Islet of Langerhans (tissue), 1 donor: ENCODE measurements around the gene NRP1.
"Not testable (repeated sequence)": the region's sequence is repeated elsewhere in the genome, so short reads cannot be mapped to it uniquely, and the experiment has no call there.

Experiments used
- FAIRE-seq: peaks from one replicate; lab custom pipeline; 2011; peaks lifted over from hg19 to GRCh38; lab: Jason Lieb, UNC

NRP1 gene

DNA sequence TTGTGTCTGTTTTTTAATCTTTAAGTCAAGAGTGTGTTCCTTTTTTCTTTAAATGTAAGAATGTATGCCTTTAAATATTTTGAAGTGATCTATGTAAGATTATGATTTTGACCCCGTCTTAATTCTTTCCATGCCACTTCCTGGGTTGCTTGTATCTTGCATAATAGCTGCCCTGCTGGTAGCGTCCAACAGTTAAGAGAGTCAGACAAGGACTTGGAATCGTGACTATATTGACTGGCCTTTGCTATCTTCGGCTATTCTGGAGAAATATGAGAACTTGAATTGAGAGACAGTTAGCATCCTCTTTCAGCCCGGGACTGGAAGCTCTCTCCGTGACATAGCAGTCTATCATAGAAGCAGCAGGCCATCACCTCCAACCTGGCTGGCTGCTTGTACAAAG, 13.0 kb downstream of the NRP1 start:
- no peak for FAIRE-seq

DNA sequence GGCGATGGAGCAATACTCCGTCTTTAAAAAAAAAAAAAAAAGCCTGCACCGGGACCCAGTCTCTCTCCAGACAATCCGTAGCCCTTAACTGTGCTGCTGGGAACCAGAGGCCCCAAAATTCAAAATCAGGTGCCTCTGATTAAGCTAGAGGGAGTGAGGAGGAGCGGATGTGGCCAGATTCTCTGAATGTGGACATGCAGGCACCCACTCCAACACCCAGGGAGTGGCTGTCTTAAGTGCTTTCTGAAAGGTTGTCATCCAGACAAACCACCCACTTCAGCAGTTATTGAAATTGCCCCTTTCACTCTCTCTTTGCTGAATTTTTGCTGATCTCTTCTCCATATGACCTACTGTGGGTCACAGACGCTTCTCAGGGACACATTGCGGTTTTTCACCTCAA, 14.2 kb downstream of the NRP1 start:
- FAIRE-seq: no peak

- FAIRE-seq: no peak
Observed at GRCh38 chr10:33315891-33316290, 18.6 kb downstream of the NRP1 start.

- no peak for FAIRE-seq
Observed at GRCh38 chr10:33314811-33315561, 19.5 kb downstream of the NRP1 start.

GRCh38 chr10:33311640-33312039, 22.8 kb downstream of the NRP1 start:
- FAIRE-seq: no peak

DNA sequence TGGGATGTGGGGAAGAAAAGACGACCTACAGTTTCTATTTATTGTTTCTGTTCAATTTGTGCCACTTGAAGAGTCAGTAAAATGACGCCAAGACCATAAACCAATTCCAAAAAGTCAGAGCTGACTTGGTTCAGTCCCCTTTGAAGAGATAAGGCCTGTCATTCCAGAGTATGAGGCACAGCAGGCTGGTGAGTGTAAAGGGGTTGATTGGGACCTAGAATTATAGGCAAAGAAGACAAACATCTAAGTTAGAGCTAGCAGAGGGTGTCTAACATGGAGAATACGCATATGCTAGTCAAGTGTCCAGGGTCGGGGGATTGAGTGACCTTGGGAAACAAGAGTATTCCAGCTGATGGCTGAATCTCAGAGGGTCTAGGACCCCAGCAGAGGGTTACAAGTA, 23.6 kb downstream of the NRP1 start:
- no peak for FAIRE-seq

- no peak for FAIRE-seq
Observed at GRCh38 chr10:33309406-33309805, 25.1 kb downstream of the NRP1 start.

DNA sequence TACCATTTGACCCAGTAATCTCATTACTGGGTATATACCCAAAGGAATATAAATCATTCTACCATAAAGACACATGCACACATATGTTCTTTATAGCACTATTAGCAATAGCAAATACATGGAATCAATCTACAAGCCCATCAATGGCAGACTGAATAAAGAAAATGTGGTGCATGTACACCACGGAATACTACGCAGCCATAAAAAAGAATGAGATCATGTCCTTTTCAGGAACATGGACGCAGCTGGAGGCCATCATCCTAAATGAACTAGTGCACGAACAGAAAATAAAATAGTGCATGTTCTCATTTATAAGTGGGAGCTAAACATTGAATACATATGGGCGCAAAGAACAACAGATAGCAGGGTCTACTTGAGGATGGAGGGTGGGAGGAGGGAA, 26.6 kb downstream of the NRP1 start:
- no peak for FAIRE-seq

GRCh38 chr10:33306701-33307519, 27.6 kb downstream of the NRP1 start:
- no peak for FAIRE-seq

GRCh38 chr10:33306126-33306525, 28.3 kb downstream of the NRP1 start:
- no peak for FAIRE-seq

DNA sequence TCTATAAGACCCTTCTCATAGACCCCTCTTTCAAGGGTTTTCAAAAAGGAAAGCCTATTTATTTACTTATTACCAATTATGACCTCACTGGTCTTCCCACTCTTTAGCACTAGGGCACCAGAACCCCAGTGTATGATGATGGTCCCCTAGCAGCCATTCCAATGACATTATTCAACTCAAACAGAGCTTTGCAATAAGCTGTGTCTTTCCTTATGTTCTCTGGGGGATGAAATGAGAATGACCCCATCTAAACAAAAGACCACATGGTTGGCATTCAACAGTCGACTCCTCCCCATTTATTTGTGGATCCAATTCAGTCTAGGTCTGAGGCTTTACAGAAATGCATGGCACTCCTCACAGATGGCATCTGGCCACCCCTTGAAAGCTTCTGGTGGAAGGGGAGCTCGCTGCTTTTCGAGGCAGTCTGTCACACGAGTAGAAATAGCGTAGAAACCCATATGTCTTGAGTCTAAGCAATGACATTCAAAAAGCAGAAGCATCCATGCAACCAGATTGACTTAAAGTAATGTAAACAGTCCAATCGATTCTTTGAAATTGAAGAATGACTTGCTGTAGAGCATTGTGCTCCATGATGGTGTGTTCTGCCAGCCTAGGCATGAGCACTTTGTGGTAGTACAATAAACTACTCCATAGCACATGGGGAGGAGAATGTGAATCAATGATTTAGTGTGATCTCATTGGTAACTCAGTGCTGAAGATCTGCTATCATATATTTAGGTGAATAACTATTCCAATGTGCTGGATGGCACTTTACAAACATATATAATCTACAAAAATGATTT, 29.8 kb downstream of the NRP1 start:
- FAIRE-seq: no peak

GRCh38 chr10:33303988-33304387, 30.5 kb downstream of the NRP1 start:
- FAIRE-seq: no peak

- no peak for FAIRE-seq
Observed at GRCh38 chr10:33302208-33302829, 32.1 kb downstream of the NRP1 start.

- FAIRE-seq: no peak
Observed at GRCh38 chr10:33301097-33301789, 33.2 kb downstream of the NRP1 start.

DNA sequence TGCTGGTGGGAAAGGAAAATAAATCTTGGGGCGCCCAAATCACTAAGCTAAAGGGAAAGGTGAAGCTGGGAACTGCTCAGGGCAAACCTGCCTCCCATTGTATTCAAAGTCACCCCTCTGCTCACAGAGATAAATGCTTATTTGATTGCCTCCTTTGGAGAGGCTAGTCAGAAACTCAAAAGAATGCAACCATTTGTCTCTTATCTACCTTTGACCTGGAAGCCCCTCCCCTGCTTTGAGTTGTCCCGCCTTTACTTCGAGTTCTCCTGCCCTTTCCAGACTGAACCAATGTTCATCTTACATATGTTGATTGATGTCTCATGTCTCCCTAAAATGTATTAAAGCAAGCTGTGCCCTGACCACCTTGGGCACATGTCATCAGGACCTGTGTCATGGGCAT, 33.9 kb downstream of the NRP1 start:
- not testable (repeated sequence) for FAIRE-seq

- FAIRE-seq: no peak
Observed at GRCh38 chr10:33298893-33299292, 35.6 kb downstream of the NRP1 start.

- no peak for FAIRE-seq
Observed at GRCh38 chr10:33298110-33298509, 36.4 kb downstream of the NRP1 start.

GRCh38 chr10:33295851-33296250, 38.6 kb downstream of the NRP1 start:
- no peak for FAIRE-seq

- no peak for FAIRE-seq
Observed at GRCh38 chr10:33293531-33294170, 40.8 kb downstream of the NRP1 start.

DNA sequence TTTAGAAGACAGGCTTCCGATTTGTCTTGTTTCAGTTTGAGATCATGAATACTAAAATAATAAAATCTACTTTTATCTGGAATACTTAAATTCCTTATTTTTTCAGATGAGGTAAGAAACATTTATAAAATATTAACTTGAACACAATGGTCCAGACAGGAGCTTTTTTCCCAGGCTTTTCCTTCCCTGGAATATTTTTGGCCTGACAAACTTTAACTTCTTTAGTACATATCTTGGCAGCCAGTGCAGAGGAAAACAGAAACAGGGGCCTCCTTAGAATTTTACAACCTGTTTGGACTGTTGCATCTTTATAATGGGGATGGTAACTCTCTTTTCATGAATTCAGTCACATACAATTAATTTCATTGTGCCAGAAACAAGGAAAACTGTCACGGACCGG, 41.4 kb downstream of the NRP1 start:
- FAIRE-seq: no peak

GRCh38 chr10:33291053-33291592, 43.3 kb downstream of the NRP1 start:
- peak; percentile 30 for FAIRE-seq
